GM13976 (cell line): ENCODE results near the gene PNMA8C.
A peak's percentile ranks its signal among the peaks of the same experiment; 100 is the strongest.

Experiments
- DNase-seq: peaks from one replicate; pipeline ENCODE4 v3.0.0; 2012; ENCODE audit warnings: low spot score
- in situ Hi-C: fragments of 300-500 bp; cut with MboI; formaldehyde crosslinking; loops from one replicate; pipeline ENCODE4 v1.12.0; 2022; ENCODE audit warnings: low sequenced_read_pairs, mixed read lengths, inconsistent platforms; ENCODE audit not compliant: unreplicated experiment
- TF ChIP-seq, protein P1 (sequence below): IDR thresholded peaks from 2 replicates; pipeline ENCODE4 v1.5.1; 2012; ENCODE audit warnings: borderline replicate concordance, mild to moderate bottlenecking; ENCODE audit not compliant: insufficient read depth; ENCODE audit errors: extremely low read depth, missing control alignments, control extremely low read depth

The PNMA8C gene

DNA sequence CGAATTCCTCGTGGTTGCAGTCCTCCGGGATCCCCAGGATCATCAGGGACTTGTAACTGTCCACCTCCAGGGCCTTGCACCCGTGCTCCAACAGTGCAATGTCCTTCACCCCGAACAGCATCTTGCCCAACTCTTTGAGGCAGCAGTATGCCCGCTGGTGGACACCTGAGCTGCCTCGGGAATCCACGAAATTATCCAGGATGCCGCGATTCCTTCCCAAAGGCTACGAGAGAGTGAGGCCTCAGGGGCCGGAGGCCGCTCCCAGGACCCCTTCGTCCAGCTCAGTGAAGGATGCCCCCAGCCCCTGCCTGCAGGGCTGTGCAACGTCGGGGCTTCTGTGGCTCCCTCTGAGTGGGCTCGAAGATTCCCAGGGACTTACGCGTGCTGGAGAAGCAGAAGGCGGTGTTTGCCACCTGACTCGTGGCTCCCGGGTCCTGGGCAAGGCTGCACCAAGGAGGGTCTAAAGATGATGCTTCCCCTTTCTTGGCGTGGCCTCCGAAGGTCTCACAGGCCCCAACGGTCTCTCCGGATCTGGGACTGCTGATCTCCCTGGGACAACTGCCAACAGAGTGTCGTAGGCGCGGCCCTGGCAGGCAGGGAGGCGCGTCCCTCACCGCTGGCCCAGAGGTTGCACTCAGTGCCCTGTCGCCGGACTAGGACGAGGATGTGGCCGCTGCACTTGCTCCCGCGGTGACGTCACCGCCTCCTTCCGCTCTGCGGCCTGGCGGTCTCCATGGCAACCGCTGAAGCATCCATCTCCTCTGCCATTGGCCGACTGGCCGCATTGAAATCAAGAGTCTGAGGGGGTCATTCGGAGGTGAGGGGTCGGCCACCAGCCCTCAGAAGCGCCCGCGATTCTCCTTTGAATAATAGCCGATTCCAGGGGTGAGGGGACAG lies at the start of gene PNMA8C:
PNMA8C (minus strand) TSS at position 698 of the 897 bp plus-strand sequence; CDS start at position 121, 577 bp downstream.
- in situ Hi-C loops = no loop called here
- peak; percentile 74 for DNase-seq
- TF ChIP-seq, protein P1, sequence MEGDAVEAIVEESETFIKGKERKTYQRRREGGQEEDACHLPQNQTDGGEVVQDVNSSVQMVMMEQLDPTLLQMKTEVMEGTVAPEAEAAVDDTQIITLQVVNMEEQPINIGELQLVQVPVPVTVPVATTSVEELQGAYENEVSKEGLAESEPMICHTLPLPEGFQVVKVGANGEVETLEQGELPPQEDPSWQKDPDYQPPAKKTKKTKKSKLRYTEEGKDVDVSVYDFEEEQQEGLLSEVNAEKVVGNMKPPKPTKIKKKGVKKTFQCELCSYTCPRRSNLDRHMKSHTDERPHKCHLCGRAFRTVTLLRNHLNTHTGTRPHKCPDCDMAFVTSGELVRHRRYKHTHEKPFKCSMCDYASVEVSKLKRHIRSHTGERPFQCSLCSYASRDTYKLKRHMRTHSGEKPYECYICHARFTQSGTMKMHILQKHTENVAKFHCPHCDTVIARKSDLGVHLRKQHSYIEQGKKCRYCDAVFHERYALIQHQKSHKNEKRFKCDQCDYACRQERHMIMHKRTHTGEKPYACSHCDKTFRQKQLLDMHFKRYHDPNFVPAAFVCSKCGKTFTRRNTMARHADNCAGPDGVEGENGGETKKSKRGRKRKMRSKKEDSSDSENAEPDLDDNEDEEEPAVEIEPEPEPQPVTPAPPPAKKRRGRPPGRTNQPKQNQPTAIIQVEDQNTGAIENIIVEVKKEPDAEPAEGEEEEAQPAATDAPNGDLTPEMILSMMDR = no peak

DNA sequence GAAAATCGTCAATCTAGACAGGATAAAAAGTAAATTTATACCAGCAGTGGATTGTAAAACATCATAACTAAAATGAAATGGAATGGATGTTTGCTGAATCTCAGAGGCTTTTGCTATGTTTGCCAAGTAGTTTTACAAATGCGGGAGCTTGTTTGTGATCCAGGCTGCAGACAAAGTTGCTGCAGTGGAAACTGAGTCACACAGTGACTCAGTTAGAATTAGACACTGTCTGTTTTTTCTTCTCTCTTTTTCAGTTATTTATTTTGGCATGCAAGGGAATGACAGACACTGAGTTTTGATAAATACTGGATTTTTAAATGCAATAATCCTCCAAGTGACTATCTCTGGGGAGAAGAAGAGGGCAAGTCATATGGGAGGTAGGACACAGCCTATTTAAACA lies 47.2 kb upstream of the PNMA8C start:
- TF ChIP-seq, protein P1 = no peak
- in situ Hi-C loops = no loop called here
- no peak for DNase-seq

DNA sequence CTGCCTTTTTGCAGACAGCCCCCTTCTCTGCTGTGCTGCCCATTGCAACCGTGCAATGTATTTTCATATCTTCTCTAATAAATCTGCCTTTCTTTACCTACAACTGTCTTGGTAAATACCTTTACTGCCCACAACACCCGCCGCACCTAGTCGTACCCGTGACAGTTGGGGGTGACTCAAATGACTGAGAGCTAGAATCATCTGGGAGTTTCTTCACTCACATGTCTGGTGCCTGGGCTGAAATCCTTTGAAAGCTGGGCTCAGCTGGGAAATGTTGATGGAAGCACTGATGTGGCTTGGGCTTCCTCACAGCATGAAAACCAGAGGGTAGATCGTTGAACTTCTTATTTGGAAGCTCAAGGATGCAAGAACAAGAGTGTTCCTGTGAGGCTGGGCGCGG lies 45.5 kb upstream of the PNMA8C start:
- in situ Hi-C loops = no loop called here
- DNase-seq = no peak
- TF ChIP-seq, protein P1 = no peak

DNA sequence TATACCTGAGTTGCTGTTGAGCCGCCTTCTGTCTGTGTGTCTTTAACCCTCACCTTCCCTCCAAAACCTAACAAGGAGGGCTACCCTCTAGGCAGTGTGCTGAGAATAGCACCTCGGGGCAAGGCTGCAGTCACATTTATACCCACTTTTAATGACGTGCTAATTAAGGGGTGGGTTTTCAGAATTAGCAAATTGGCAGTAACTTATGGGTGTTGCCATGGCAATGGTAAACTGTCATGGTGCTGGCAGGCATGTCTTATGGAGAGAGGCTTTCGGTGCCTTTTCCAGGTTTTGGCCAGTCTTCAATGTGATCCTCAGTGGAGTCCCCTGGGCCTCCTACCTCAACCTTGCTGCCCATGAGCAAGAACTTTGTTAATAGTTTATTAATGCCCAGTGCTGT lies 43.9 kb upstream of the PNMA8C start:
- TF ChIP-seq, protein P1 = no peak
- DNase-seq = no peak
- in situ Hi-C loops = no loop called here

DNA sequence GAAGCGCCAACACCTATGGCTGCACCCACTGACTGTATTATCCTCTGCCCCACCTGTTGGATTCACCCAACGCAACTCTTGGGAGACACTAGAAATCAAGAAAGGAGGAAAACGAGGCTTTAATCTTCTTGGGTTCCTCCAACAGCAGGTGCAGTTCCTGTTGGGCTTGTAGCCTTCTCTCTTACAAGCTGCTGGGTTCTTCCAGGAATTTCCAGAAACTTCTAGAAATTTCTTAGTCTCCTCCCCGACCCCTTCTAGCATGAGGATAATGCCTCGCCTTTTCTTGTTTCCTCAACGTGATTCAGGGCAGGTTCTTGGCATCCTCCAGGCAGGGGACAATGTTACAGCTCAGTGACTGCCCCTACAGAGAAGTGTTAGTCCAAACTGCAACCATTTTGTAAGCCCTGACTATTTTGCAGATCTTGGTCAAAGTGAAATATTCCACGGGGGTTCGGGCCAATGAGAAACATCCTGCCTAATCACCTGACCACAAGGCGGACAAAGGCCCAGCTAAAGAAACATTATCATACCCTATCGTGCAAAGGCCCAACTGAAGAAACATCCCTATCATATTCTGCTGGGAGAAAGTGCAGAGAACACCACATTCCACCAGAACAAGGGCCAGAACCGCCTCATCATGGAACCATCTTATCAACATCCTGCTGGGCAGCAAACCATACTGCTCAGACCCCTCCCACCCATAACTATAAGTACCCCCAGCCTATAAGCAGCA lies 43.2 kb upstream of the PNMA8C start:
- in situ Hi-C loops = no loop called here
- no peak for DNase-seq

DNA sequence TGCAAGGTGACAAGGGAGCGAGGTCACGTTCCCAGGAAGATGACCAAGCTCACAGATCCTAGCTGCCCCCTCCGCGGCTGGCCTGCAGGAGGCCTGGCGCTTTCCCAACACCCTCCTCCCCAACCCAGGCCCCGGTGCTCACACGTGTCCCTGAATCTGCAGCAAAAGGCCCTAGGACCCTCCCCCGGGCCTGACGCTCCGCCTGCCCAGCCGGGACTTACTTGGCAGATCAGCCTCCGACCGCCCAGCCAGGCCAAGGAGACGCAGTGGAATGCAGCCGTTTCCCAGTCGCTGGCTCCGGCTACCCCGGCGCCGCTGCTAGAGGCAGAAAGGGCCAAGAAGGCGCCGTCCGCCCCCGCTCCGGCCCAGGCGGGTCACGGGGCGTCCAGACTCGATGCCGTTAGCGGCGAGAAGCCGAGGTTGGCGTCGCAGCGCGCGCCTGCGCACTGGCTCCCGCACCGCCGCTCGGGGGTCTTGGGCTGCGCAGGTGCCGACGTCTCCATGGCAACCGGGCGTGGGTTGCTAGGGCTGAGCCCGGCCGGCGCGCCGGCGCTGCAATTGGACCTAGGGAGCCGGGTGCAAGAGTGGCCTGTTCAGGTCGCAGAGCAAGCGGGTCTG lies 42.5 kb upstream of the PNMA8C start, which contains the start of gene PNMA8A:
PNMA8A (minus strand) TSS at position 448 of the 618 bp plus-strand sequence. CDS start 528 bp downstream, outside the sequence.
- in situ Hi-C loops = no loop called here
- TF ChIP-seq, protein P1 = no peak
- DNase-seq = peak; percentile 69

More for the DNA sequence above, 43.2 kb upstream of the PNMA8C start:
- TF ChIP-seq, protein P1 = no peak
